PFSK-1 (cell line): ENCODE measurements around the gene SRPK3.
A peak's percentile ranks its signal among the peaks of the same experiment; 100 is the strongest.

ENCODE experiments used
- FOXP2 ChIP-seq: optimal IDR thresholded peaks from 2 replicates; pipeline ENCODE3; 2011; ENCODE audit warnings: borderline replicate concordance, control low read depth, inconsistent platforms; ENCODE audit not compliant: insufficient read depth; ENCODE audit errors: extremely low read length, extremely low read depth
- POLR2AphosphoS5 ChIP-seq: IDR thresholded peaks from 2 replicates; pipeline ENCODE4 v1.6.1; 2012; ENCODE audit warnings: low read depth, mild to moderate bottlenecking, control low read depth, low read length, moderate library complexity
- SIN3A ChIP-seq: IDR thresholded peaks from 2 replicates; pipeline ENCODE4 v1.6.1; 2012; ENCODE audit warnings: mild to moderate bottlenecking, low read length, moderate library complexity, borderline replicate concordance; ENCODE audit not compliant: insufficient read depth
- TAF1 ChIP-seq: IDR thresholded peaks from 2 replicates; pipeline ENCODE4 v1.6.1; 2012; ENCODE audit warnings: low read length, control low read depth, borderline replicate concordance; ENCODE audit not compliant: insufficient read depth
- TF ChIP-seq, protein P1 (sequence below), 2 experiments: IDR thresholded peaks; 2 replicates each; pipeline versions ENCODE4 v1.6.1 to v1.8.0; 2011 to 2012; ENCODE audit warnings: low read depth in 2 of 2, low read length in 2 of 2, control low read depth in 1 of 2, inconsistent platforms in 1 of 2, mild to moderate bottlenecking in 1 of 2, moderate library complexity in 1 of 2; ENCODE audit not compliant: insufficient read depth in 1 of 2

SRPK3 gene

DNA sequence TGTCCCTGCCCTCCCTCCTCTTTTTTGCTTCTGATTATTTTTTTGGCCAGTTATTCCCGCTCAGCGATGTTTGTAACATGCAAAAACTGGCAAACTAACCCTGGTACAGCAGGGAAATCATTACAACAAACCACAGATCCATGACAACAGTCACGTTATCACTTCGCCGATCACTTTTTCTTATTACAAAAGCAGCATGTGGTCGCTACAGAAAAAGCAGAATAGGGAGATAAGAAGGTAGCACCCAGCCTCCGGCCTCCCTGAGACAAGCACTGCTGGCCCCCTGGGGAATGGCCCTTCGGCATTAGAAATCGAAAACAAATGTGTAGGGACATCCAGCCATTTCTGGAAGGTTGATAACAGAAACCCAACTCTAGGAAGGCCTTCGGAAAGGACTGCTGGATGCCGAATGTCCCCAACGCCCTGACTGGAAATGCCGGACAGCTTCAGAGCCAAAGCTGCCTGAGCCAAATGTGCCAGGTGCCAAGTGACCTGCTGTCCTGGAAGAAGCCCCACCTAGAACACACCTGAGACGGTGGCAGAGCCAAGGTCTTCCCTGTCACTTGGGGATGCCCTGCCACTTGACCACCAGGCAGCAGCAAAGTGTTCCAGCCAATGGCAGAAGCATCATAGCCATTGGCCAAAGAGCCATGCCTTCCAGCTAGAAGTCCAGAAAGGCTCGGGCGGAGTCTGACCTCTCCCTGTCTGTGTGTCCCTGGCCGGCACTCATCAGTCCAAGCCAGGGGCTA is 10.4 kb downstream of the SRPK3 start:
- no peak for TF ChIP-seq FOXP2
- TF ChIP-seq SIN3A: no peak
- no peak for TF ChIP-seq TAF1
- TF ChIP-seq POLR2AphosphoS5: no peak

DNA sequence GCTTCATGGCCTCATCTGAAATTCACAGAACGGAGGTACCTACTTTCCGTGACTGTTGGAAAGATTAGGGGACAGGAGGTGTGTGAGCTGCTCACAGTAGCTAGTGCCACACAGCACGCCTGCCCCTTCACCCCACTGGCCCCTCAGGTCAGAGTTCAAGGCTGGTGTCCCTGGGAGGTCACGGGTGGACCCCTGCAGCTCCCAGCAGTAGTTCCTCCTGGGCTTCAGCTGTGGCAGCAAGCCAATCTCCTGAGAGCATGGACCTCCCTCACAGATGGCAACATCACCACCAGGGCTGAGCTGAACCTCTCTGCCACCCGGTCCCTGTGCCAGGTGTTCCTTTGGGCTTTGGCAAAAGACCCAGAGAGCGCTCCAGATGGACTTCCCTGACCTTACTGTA is 11.5 kb downstream of the SRPK3 start:
- no peak for TF ChIP-seq POLR2AphosphoS5

DNA sequence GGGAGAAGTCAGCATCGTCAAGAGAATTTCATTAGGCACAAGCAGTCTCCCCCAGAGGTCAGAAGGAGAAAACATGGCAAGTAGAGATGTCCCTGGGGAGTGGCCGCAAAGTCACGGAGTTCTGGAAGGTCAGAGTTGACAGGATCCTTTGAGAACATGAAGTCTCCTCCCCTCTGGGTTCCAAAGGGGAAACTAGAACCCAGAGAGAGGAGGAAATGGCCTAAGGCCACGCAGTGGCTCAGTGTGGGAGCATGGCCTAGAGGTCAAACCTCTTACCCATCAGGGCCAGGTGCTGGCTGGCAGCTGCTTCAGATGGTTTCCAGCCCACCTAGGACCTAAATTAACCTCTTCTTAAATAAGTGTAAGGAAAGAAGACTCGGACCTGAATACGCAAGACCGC is 12.4 kb downstream of the SRPK3 start:
- TF ChIP-seq TAF1: no peak

DNA sequence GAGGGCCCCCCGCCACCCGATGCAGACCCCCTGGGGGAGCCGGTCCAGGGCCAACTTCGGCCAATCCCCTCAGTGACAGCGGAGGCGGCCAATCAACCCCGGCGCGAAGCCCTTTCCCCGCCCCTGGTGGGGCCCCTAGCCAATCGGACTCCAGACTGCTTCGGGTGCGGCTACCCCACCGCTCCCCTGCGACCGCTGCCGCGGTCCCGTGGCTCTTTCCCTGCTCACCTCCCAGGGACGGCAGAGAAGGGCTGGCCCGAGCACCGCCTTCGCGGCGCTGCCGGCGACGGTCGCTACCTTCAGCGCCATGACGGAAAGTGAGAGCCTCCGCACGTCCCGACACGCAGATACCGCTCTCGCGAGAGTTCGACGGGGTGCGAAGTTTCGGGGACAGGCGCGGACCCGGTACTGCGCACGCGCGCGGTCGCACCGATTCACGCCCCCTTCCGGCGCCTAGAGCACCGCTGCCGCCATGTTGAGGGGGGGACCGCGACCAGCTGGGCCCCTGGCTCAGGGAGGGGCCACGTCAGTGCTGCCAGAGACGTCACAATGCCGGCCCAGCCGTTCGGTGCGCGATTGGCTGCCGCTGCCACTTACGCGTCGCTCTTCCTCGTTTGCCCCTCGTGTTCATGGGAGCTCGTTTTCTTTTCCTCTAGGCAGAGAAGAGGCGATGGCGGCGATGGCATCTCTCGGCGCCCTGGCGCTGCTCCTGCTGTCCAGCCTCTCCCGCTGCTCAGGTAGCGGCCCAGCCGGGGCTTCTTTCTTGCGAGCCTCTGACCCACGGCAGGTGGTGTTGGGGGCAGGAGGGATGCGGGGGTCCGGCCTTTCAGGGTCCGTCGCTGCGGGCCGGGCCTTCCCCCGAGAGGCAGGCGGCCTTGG is 13.4 kb downstream of the SRPK3 start, which contains the start of the genes IDH3G and SSR4:
Gene IDH3G (minus strand): TSS at position 358 of the 879 bp plus-strand sequence. CDS start 49 bp downstream, at position 309.
Gene SSR4 (plus strand): TSS at position 651 of the 879 bp plus-strand sequence. CDS start 20 bp downstream, at position 671.
- TF ChIP-seq FOXP2: no peak
- TF ChIP-seq, protein P1, sequence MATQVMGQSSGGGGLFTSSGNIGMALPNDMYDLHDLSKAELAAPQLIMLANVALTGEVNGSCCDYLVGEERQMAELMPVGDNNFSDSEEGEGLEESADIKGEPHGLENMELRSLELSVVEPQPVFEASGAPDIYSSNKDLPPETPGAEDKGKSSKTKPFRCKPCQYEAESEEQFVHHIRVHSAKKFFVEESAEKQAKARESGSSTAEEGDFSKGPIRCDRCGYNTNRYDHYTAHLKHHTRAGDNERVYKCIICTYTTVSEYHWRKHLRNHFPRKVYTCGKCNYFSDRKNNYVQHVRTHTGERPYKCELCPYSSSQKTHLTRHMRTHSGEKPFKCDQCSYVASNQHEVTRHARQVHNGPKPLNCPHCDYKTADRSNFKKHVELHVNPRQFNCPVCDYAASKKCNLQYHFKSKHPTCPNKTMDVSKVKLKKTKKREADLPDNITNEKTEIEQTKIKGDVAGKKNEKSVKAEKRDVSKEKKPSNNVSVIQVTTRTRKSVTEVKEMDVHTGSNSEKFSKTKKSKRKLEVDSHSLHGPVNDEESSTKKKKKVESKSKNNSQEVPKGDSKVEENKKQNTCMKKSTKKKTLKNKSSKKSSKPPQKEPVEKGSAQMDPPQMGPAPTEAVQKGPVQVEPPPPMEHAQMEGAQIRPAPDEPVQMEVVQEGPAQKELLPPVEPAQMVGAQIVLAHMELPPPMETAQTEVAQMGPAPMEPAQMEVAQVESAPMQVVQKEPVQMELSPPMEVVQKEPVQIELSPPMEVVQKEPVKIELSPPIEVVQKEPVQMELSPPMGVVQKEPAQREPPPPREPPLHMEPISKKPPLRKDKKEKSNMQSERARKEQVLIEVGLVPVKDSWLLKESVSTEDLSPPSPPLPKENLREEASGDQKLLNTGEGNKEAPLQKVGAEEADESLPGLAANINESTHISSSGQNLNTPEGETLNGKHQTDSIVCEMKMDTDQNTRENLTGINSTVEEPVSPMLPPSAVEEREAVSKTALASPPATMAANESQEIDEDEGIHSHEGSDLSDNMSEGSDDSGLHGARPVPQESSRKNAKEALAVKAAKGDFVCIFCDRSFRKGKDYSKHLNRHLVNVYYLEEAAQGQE (IDR thresholded peaks at IDR 0.05; ENCODE audit: insufficient read depth in 1 of 2, low read depth in 2 of 2, low read length in 2 of 2): no peak
- peak; percentile 77 for TF ChIP-seq POLR2AphosphoS5
- 0 out of 2 replicates have a peak, but pooled peaks have one; percentile 13 for TF ChIP-seq TAF1
- no peak for TF ChIP-seq SIN3A

DNA sequence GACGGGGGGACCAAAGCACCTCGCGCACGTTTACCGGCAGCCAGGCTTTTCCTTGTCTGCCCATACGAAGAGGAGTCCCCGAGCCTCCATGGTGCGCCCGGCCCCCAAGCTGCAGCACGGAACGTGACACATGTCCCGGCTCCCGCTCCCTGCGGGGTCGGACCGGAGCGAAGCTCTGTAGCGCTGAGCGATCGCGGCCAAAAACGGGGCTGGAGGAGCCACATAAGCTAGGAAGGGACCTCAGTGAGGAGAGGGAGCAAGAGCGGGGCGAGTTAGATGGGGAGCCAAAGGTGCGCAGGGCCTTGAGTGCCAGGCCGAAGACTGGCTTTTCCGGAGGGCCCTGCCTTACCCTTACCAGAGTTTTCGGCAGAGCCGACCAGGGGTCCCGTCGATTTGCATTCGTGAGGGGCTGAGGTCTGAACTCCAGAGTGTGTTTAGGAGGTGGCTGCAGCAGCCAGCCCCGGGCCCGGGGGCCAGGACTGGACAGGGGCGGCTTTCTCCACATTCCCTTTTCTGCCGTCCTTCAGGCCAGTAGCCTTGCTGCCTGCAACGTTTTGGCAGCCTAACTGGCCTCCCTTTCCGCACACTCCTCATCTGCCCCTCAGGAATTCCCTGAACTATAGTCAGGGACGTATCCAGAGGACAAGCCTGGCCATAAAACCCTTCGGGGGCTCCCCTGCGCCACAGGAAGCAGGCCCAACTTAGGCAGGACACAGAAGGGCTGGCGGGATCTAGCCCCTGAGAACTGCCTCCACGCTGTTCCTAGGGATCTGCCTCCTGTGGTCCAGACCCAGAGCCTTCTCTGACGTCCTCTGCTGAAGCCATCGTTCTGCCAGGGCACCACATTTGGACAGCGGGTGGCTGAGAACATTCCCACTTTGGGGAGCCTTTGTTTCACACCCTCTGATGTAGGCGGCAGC is 14.3 kb downstream of the SRPK3 start:
- no peak for TF ChIP-seq SIN3A
- no peak for TF ChIP-seq FOXP2
- TF ChIP-seq, protein P1 (IDR thresholded peaks at IDR 0.05; ENCODE audit: insufficient read depth in 1 of 2, low read depth in 2 of 2, low read length in 2 of 2): no peak
- TF ChIP-seq TAF1: no peak
- TF ChIP-seq POLR2AphosphoS5: no peak

DNA sequence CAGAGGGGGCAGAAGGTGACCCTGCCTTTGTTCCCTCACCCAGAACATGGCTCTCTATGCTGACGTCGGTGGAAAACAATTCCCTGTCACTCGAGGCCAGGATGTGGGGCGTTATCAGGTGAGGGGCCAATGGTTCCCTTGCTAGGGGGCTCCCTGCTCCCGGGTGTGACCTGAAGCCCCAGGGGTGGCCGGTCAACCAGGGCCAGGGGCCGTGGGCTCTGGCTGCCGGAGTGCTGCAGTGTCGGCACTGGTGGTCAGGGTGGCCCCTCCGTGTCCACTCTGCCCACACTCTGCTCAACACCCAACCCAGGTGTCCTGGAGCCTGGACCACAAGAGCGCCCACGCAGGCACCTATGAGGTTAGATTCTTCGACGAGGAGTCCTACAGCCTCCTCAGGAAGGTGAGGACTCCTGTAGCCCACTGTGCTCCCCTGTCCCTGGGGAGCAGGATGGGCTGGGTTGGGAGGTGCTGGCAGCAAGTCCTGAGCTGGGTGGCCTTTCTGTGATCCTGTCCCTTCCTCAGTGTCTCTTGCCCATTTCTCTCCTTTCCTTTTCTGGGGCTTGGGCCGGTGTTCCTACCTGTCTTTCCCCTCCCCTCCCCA is 16.7 kb downstream of the SRPK3 start:
- no peak for TF ChIP-seq SIN3A
- TF ChIP-seq, protein P1 (IDR thresholded peaks at IDR 0.05; ENCODE audit: insufficient read depth in 1 of 2, low read depth in 2 of 2, low read length in 2 of 2): no peak
- no peak for TF ChIP-seq TAF1
- no peak for TF ChIP-seq POLR2AphosphoS5
- no peak for TF ChIP-seq FOXP2
